ENCODE data around the gene BRD3.

DNA sequence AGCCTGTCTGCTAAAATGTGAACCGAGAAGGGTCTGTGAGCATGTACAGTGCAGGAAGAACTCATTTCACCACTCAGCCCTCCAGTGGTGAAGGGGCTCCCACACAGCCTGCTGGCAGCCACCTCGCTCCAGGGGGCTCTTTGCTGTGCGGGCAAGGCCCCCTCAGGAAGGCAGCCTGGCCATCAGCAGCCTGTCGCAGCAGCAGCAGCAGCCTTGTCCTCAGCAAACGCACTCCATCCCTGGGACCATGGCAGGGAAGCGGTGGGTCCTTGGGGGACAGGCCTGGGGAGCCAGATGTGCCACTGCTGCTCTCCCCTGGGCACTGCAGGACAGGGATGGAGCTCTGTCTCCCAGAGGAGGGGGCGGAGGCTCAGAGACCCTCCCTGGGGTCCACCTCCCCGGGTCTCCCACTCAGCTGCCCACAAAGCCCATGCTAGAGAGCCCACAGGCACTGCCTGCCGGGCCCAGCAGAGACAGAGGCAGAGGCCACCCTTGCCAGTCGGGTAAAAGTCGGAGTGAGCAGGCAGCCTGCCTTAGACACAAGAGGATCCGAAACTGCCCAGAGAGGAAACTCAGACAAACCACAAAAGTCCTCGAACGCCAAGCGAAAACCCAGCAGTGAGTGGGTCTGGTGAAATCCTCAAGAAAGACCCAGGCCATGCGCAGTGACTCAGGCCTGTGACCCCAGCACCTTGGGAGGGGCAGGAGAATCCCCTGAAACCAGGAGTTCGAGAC, 8.0 kb downstream of the BRD3 start:
- TF ChIP-seq TAF1 (IDR thresholded peaks at IDR 0.05; ENCODE audit: borderline replicate concordance, insufficient read depth, low read length) (no peak), POLR2AphosphoS5 (IDR thresholded peaks at IDR 0.05; ENCODE audit: low read depth, low read length) (no peak), SIN3A (IDR thresholded peaks at IDR 0.05; ENCODE audit: borderline replicate concordance, insufficient read depth, low read length) (no peak)
- TF ChIP-seq, protein P1, sequence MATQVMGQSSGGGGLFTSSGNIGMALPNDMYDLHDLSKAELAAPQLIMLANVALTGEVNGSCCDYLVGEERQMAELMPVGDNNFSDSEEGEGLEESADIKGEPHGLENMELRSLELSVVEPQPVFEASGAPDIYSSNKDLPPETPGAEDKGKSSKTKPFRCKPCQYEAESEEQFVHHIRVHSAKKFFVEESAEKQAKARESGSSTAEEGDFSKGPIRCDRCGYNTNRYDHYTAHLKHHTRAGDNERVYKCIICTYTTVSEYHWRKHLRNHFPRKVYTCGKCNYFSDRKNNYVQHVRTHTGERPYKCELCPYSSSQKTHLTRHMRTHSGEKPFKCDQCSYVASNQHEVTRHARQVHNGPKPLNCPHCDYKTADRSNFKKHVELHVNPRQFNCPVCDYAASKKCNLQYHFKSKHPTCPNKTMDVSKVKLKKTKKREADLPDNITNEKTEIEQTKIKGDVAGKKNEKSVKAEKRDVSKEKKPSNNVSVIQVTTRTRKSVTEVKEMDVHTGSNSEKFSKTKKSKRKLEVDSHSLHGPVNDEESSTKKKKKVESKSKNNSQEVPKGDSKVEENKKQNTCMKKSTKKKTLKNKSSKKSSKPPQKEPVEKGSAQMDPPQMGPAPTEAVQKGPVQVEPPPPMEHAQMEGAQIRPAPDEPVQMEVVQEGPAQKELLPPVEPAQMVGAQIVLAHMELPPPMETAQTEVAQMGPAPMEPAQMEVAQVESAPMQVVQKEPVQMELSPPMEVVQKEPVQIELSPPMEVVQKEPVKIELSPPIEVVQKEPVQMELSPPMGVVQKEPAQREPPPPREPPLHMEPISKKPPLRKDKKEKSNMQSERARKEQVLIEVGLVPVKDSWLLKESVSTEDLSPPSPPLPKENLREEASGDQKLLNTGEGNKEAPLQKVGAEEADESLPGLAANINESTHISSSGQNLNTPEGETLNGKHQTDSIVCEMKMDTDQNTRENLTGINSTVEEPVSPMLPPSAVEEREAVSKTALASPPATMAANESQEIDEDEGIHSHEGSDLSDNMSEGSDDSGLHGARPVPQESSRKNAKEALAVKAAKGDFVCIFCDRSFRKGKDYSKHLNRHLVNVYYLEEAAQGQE (IDR thresholded peaks at IDR 0.05; ENCODE audit: insufficient read depth in 1 of 2, low read depth in 2 of 2, low read length in 2 of 2) = no peak

All from PFSK-1 (cell line).